Measurements from ENCODE around the gene EFCAB12.

DNA sequence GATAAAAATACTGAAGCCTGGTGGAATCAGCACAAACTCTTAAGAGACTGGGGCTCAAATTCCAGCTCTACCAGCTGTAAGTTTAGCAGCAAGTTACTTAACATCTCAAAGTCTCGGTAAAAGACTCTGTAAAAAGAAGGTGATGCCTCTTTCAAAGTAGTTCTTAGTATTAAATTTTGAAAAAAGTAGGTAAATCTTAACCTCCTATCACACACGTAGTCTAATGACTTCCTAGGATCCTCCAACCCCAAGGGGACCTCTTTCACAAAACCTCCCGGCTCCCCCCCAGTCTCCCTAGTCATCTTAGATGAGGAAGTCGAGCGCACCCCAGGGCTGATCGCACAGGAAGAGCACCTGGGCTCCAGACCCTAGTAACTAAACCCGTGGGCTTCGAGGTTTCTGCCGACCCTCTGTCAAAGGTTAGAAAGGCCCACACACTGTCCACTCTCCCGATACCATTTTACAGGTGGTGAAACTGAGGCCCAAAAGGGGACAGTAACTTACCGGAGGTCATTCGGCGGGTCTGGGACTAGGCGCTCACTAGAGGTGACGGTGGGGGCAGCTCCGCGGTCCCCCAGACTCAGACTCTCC, 10.9 kb upstream of the EFCAB12 start:
- no peak for TF ChIP-seq EZH2 (IDR thresholded peaks at IDR 0.05; ENCODE audit: insufficient read depth, low read length)
- TF ChIP-seq, protein P1, sequence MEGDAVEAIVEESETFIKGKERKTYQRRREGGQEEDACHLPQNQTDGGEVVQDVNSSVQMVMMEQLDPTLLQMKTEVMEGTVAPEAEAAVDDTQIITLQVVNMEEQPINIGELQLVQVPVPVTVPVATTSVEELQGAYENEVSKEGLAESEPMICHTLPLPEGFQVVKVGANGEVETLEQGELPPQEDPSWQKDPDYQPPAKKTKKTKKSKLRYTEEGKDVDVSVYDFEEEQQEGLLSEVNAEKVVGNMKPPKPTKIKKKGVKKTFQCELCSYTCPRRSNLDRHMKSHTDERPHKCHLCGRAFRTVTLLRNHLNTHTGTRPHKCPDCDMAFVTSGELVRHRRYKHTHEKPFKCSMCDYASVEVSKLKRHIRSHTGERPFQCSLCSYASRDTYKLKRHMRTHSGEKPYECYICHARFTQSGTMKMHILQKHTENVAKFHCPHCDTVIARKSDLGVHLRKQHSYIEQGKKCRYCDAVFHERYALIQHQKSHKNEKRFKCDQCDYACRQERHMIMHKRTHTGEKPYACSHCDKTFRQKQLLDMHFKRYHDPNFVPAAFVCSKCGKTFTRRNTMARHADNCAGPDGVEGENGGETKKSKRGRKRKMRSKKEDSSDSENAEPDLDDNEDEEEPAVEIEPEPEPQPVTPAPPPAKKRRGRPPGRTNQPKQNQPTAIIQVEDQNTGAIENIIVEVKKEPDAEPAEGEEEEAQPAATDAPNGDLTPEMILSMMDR (IDR thresholded peaks at IDR 0.05; ENCODE audit: insufficient read depth, low read depth, low read length): no peak

Data from astrocyte (in vitro differentiated cells and primary cell).